SK-N-SH (cell line): ENCODE data around the gene SSR4.

Experiments
- POLR2AphosphoS5 ChIP-seq: IDR thresholded peaks from 2 replicates; pipeline ENCODE4 v1.6.1; 2012; ENCODE audit warnings: low read depth, low read length
- SMC3 ChIP-seq: IDR thresholded peaks from 2 replicates; pipeline ENCODE4 v1.6.1; 2012; ENCODE audit warnings: low read depth, low read length, improper control_type of control experiment

- TF ChIP-seq SMC3 (no peak), POLR2AphosphoS5 (no peak)
Observed at GRCh38 chrX:153827903-153828302, 33.4 kb downstream of the SSR4 start.
